Measurements from ENCODE around the gene LONP2. TPM values are rescaled to one million over a fixed set of nuclear protein-coding genes. Genes with fewer than 3 reads are reported as not detected.
A peak's percentile ranks its signal among the peaks of the same experiment; 100 is the strongest.
"Not testable (repeated sequence)": the region's sequence is repeated elsewhere in the genome, so short reads cannot be mapped to it uniquely, and the experiment has no call there.

LONP2 gene
- total RNA-seq, 1 donor, result 56.8 TPM

DNA sequence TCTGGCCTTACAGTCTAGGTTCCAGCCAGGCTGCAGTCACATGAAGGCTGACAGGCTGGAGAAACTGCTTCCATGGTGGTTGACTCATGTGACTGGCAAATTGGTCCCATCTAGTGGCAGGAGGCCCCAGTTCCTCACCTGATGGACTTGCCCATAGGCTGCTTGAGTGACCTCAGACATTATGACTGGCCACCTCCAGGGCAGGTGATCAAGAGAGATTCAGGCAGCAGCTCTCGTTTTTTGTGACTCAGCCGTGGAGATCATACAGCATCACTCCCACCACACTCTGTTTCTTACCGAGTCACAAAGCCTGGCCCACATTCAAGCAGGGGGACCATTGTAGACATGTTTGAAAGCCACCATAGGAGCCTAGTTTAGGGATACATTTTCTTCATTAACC is 106.6 kb downstream of the LONP2 start:
- Histone ChIP-seq H4K20me1 (ENCODE audit: insufficient read depth, low read length) (peaks cover 9% of the 10 kb centered on the region), H3K36me3 (ENCODE audit: insufficient read depth, low read length) (peaks cover 40% of the 10 kb centered on the region), H2AFZ (ENCODE audit: low read length) (no peak overlapping the region), H3K27me3 (ENCODE audit: insufficient read depth, low read length) (no peaks in the 10 kb centered on the region), H3K4me2 (ENCODE audit: insufficient read depth, low read length) (no peak overlapping the region), H3K4me1 (ENCODE audit: insufficient read depth, low read length) (peaks cover 3% of the 10 kb centered on the region), H3K9me3 (ENCODE audit: low read depth, low read length) (no peaks in the 10 kb centered on the region), H3K27ac (ENCODE audit: low read depth, low read length) (no peak overlapping the region), H3K4me3 (ENCODE audit: insufficient read depth, low read length) (no peak overlapping the region), H3K79me2 (ENCODE audit: insufficient read depth, low read length) (peaks cover 7% of the 10 kb centered on the region)
- no peak for DNase-seq (ENCODE audit: insufficient read length, low spot score, missing footprints)
- TF ChIP-seq, protein P1, sequence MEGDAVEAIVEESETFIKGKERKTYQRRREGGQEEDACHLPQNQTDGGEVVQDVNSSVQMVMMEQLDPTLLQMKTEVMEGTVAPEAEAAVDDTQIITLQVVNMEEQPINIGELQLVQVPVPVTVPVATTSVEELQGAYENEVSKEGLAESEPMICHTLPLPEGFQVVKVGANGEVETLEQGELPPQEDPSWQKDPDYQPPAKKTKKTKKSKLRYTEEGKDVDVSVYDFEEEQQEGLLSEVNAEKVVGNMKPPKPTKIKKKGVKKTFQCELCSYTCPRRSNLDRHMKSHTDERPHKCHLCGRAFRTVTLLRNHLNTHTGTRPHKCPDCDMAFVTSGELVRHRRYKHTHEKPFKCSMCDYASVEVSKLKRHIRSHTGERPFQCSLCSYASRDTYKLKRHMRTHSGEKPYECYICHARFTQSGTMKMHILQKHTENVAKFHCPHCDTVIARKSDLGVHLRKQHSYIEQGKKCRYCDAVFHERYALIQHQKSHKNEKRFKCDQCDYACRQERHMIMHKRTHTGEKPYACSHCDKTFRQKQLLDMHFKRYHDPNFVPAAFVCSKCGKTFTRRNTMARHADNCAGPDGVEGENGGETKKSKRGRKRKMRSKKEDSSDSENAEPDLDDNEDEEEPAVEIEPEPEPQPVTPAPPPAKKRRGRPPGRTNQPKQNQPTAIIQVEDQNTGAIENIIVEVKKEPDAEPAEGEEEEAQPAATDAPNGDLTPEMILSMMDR (IDR thresholded peaks at IDR 0.05; ENCODE audit: extremely low read depth, low read depth, low read length), result no peak

DNA sequence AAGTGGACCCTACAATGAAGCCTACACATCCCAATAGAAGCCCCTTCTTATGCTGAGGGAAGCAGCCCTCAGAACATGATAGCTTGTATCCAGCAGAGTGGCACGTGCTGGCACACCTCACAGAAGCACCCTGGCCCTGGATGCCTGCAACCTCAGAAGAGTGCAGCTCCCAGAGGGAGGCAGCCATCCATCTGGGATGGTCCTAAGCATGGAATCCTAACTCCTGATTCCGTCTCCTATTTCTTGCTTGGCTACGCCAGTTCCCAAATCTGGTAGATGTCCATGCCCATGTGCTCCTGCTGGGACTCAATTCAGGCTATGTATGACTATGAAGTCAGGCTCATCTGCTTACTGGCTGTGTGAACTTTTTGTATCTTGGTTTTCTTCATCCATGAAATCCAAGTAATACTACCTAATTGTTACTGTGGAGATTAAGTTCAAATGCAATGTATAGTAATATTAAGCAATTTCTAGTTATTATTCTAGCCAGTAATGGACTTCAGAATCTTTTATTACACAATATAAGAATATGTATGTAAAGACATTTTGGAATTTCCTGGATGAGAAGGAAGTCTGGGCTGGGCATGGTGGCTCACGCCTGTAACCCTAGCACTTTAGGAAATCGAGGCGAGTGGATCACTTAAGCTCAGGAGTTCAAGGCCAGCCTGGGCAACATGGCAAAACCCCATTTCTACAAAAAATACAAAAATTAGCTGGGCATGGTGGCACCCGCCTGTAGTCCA is 108.7 kb downstream of the LONP2 start:
- TF ChIP-seq, protein P1 (IDR thresholded peaks at IDR 0.05; ENCODE audit: extremely low read depth, low read depth, low read length), result no peak
- H3K27ac ChIP-seq (ENCODE audit: low read depth, low read length), result no peak overlapping the region
- no peak overlapping the region for H3K4me3 ChIP-seq (ENCODE audit: insufficient read depth, low read length)

DNA sequence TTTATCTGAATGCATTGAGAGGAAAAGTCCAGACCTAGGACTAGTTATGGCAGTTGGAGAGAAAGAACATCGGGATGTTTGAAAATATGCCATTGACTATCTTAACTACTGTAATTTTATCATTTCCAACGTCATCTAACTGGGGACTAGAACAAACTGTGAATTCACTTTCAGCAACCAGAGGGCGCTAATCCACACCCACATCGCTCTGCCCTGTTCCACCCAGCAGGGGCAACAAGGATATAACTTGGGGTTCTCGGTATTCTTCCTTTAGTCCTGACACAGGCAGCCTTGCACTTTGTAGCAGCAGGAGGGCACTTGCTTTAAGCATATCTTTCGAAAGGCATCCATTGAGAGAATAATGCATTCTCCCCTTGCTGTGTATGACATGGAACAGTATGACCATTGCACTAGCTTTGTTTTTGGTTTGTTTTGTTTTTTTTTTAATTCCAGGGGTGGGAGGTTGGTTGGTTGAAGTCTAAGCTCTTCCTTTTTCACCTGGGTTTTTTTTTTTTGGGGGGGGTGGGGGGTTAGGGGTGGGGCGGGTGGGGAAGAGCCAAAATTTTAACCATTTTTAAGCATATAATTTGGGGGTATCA is 109.6 kb downstream of the LONP2 start:
- no peak overlapping the region for H3K4me3 ChIP-seq (ENCODE audit: insufficient read depth, low read length)
- TF ChIP-seq, protein P1 (IDR thresholded peaks at IDR 0.05; ENCODE audit: extremely low read depth, low read depth, low read length), result peak; percentile 92
- H3K79me2 ChIP-seq (ENCODE audit: insufficient read depth, low read length), result peaks cover 30% of the 10 kb centered on the region
- H3K36me3 ChIP-seq (ENCODE audit: insufficient read depth, low read length), result peaks cover 30% of the 10 kb centered on the region
- no peak overlapping the region for H3K27ac ChIP-seq (ENCODE audit: low read depth, low read length)
- no peak overlapping the region for H3K4me2 ChIP-seq (ENCODE audit: insufficient read depth, low read length)
- no peak for DNase-seq (ENCODE audit: insufficient read length, low spot score, missing footprints)
- peaks cover 3% of the 10 kb centered on the region for H3K4me1 ChIP-seq (ENCODE audit: insufficient read depth, low read length)
- peaks cover 11% of the 10 kb centered on the region for H4K20me1 ChIP-seq (ENCODE audit: insufficient read depth, low read length)
- H3K27me3 ChIP-seq (ENCODE audit: insufficient read depth, low read length), result no peaks in the 10 kb centered on the region
- no peak overlapping the region for H2AFZ ChIP-seq (ENCODE audit: low read length)
- no peaks in the 10 kb centered on the region for H3K9me3 ChIP-seq (ENCODE audit: low read depth, low read length)

More for the DNA sequence above, 108.7 kb downstream of the LONP2 start:
- no peak for DNase-seq (ENCODE audit: insufficient read length, low spot score, missing footprints)
- Histone ChIP-seq H3K36me3 (ENCODE audit: insufficient read depth, low read length) (peaks cover 33% of the 10 kb centered on the region), H2AFZ (ENCODE audit: low read length) (no peak overlapping the region), H4K20me1 (ENCODE audit: insufficient read depth, low read length) (peaks cover 11% of the 10 kb centered on the region), H3K27me3 (ENCODE audit: insufficient read depth, low read length) (no peaks in the 10 kb centered on the region), H3K79me2 (ENCODE audit: insufficient read depth, low read length) (peaks cover 22% of the 10 kb centered on the region), H3K4me2 (ENCODE audit: insufficient read depth, low read length) (no peak overlapping the region), H3K9me3 (ENCODE audit: low read depth, low read length) (no peaks in the 10 kb centered on the region), H3K4me1 (ENCODE audit: insufficient read depth, low read length) (peaks cover 3% of the 10 kb centered on the region)

DNA sequence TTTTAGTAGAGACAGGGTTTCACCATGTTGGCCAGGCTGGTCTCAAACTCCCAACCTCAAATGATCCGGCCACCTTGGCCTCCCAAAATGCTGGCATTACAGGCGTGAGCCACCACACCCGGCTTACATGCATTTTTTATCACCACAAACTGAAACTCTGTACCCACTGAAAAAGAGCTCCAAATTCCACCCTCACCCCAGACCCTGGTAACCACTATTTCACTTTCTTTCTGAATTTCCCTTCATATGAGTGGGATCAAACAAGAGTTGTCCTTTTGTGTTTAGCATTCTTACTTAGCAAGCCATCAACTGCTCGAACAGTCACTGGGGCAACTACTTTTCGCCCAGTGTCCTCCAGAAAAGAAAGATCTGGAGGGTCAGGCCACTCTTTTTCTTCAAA is 110.3 kb downstream of the LONP2 start:
- Histone ChIP-seq H3K79me2 (ENCODE audit: insufficient read depth, low read length) (peaks cover 38% of the 10 kb centered on the region), H3K36me3 (ENCODE audit: insufficient read depth, low read length) (peaks cover 29% of the 10 kb centered on the region), H4K20me1 (ENCODE audit: insufficient read depth, low read length) (peaks cover 11% of the 10 kb centered on the region)
- not testable (repeated sequence) for H3K4me3 ChIP-seq (ENCODE audit: insufficient read depth, low read length); H3K27ac ChIP-seq (ENCODE audit: low read depth, low read length); DNase-seq (ENCODE audit: insufficient read length, low spot score, missing footprints); H3K9me3 ChIP-seq (ENCODE audit: low read depth, low read length); H3K27me3 ChIP-seq (ENCODE audit: insufficient read depth, low read length); H2AFZ ChIP-seq (ENCODE audit: low read length); H3K4me1 ChIP-seq (ENCODE audit: insufficient read depth, low read length); H3K4me2 ChIP-seq (ENCODE audit: insufficient read depth, low read length)

Data from osteoblast (primary cell).